Effector memory CD8-positive, alpha-beta T cell (primary cell): ENCODE results near the gene ENTPD8.
A peak's percentile ranks its signal among the peaks of the same experiment; 100 is the strongest.

Source experiments
- ATAC-seq: fragments of 150-1000 bp; cut with Tn5 transposase; replicated peaks from 2 replicates; pipeline ENCODE4 v1.10.0; 2021; ENCODE audit warnings: mild to moderate bottlenecking, moderate library complexity
- DNase-seq, 3 experiments: peaks; one replicate each; pipeline ENCODE4 v3.0.0; 2021
- H3K27ac Mint-ChIP-seq, 2 donors: one replicate each; pipeline ENCODE4 v1.8.0; 2022; ENCODE audit warnings: mild to moderate bottlenecking in 2 of 2, mixed read lengths in 2 of 2, moderate library complexity in 2 of 2
- H3K27me3 Mint-ChIP-seq, 2 donors: one replicate each; pipeline ENCODE4 v1.8.0; 2022; ENCODE audit warnings: mixed read lengths in 2 of 2
- H3K36me3 Mint-ChIP-seq: one replicate; pipeline ENCODE4 v1.8.0; 2022; ENCODE audit warnings: mild to moderate bottlenecking, moderate library complexity, mixed read lengths; ENCODE audit not compliant: insufficient read depth
- H3K4me1 Mint-ChIP-seq, 2 donors: one replicate each; pipeline ENCODE4 v1.8.0; 2022; ENCODE audit warnings: low read depth in 2 of 2, mixed read lengths in 2 of 2
- H3K4me3 Mint-ChIP-seq, 2 donors: one replicate each; pipeline ENCODE4 v1.8.0; 2022; ENCODE audit warnings: mild to moderate bottlenecking in 2 of 2, mixed read lengths in 2 of 2, moderate library complexity in 2 of 2
- H3K9me3 Mint-ChIP-seq, 2 donors: one replicate each; pipeline ENCODE4 v1.8.0; 2022; ENCODE audit warnings: mixed read lengths in 2 of 2

The ENTPD8 gene

DNA sequence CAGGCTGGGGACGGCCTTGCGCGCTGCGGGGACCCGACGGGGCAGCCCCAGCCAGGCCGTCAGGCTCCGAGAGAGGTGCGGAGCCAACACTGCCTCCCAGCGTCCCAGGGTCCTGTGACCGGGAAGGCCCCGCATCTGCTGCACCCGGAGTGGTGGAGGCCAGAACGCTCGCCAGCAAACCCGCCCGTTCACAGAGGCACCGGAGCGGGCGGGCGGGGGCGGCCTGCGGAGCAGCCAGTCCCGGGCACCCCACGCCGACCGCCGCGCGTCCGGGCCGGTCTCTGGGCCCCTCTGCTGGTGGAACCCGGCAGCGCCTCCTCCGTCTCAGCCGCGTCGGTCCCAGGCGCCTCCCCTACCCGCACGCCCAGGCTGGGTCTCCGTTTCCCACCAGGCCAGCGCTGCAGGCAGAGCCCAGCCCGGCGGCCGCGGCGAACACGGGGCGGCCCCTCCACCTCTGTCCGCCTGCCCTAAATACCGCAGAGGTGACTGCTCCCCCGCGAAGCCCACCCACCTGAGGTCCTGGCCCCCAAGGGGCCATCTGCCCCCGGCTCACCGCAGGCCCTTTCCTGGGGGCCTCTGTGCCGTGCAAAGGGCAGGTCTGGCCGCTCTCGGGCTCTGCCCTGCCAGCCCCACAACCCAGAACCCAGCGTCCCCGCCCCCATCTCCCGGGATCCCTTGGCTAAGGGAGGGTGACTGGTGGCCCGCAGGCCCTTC is 34.1 kb downstream of the ENTPD8 start:
- Mint-ChIP-seq H3K9me3 (no peaks in the 10 kb centered on the region), H3K4me3 (peak overlapping the region; percentile 6 to 21), H3K36me3 (peaks cover 3% of the 10 kb centered on the region)

GRCh38 chr9:137406085-137406760 is 34.9 kb downstream of the ENTPD8 start:
- peak overlapping the region; percentile 68 to 74 for H3K4me3 Mint-ChIP-seq

More for the DNA sequence above, 34.1 kb downstream of the ENTPD8 start:
- peak; percentile 55 to 58 (median 55) for DNase-seq
- Mint-ChIP-seq H3K27ac (no peak overlapping the region), H3K4me1 (peaks cover 3 to 11% of the 10 kb centered on the region in 2 donors), H3K27me3 (peaks cover 0 to 9% of the 10 kb centered on the region in 2 donors)
- peak; percentile 89 for ATAC-seq

GRCh38 chr9:137405677-137406081 is 35.5 kb downstream of the ENTPD8 start:
- peaks cover 0 to 9% of the 10 kb centered on the region in 2 donors for H3K27me3 Mint-ChIP-seq
- peaks cover 3 to 10% of the 10 kb centered on the region in 2 donors for H3K4me1 Mint-ChIP-seq
- H3K27ac Mint-ChIP-seq, result no peak overlapping the region
- H3K4me3 Mint-ChIP-seq, result peak overlapping the region; percentile 68 to 74
- no peaks in the 10 kb centered on the region for H3K9me3 Mint-ChIP-seq
- peaks cover 3% of the 10 kb centered on the region for H3K36me3 Mint-ChIP-seq
- DNase-seq (no peak), ATAC-seq (no peak)

More at GRCh38 chr9:137406085-137406760, 34.9 kb downstream of the ENTPD8 start:
- H3K27me3 Mint-ChIP-seq, result peaks cover 0 to 9% of the 10 kb centered on the region in 2 donors
- H3K27ac Mint-ChIP-seq, result no peak overlapping the region
- H3K9me3 Mint-ChIP-seq, result no peaks in the 10 kb centered on the region
- H3K36me3 Mint-ChIP-seq, result peaks cover 3% of the 10 kb centered on the region
- peaks cover 3 to 10% of the 10 kb centered on the region in 2 donors for H3K4me1 Mint-ChIP-seq
- no peak for DNase-seq
- no peak for ATAC-seq

DNA sequence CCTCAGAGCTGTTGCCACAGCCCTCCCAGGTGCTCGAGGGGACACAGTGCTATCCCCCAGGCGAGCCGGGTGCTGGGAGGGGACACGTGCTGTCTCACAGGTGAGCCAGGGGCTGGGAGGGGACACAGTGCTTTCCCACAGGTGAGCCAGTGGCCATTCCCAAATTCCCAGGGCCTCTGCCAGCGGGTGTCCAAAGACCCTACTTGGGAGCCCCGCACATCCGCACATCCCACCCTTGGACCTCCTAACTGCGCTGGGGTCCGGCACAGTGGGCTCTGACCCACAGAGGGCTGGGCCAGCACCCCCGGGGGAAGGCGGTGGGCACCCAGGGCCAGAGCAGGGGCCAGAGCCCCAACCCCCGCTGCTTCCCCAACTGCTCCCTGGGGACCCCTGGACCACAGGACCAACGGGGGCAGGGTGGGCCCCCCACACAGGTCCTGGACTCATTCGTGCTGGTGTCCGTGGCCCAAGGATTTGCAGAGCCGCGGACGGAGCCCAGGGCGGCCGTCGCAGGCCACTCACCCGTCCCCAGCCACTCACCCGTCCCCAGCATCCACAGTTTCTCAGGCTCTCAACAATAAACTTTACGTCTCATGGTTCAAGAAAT is 36.1 kb downstream of the ENTPD8 start:
- Mint-ChIP-seq H3K4me3 (no peak overlapping the region), H3K4me1 (peaks cover 3 to 8% of the 10 kb centered on the region in 2 donors), H3K36me3 (peaks cover 5% of the 10 kb centered on the region), H3K27me3 (peaks cover 0 to 9% of the 10 kb centered on the region in 2 donors), H3K27ac (no peak overlapping the region), H3K9me3 (no peaks in the 10 kb centered on the region)
- no peak for DNase-seq
- no peak for ATAC-seq

DNA sequence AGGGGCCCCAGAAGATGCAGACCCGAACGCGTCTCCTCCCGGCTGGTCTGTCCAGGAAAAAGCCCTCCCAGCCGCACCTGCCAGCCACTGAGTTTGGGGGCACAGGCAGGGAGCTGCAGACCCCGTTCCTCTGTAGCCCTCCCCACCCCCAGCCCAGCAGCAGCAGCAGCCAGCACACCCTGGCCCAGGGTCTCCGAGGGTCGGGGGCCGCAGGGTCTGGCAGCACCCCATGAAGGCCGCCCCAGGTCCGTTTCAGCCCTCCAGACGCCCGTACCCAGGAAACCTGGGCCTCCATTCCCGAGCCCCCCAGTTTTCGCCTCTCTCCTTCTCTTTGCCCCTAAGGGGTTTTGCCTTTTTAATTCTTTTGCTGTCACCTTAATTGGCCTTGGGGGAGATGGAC is 37.9 kb downstream of the ENTPD8 start:
- ATAC-seq (no peak), DNase-seq (no peak)
- Mint-ChIP-seq H3K27ac (peak overlapping the region in 1 of 2 donors; percentile 26), H3K4me1 (peaks cover 8 to 9% of the 10 kb centered on the region in 2 donors), H3K36me3 (peaks cover 7% of the 10 kb centered on the region), H3K4me3 (no peak overlapping the region), H3K27me3 (peaks cover 0 to 9% of the 10 kb centered on the region in 2 donors), H3K9me3 (no peaks in the 10 kb centered on the region)

DNA sequence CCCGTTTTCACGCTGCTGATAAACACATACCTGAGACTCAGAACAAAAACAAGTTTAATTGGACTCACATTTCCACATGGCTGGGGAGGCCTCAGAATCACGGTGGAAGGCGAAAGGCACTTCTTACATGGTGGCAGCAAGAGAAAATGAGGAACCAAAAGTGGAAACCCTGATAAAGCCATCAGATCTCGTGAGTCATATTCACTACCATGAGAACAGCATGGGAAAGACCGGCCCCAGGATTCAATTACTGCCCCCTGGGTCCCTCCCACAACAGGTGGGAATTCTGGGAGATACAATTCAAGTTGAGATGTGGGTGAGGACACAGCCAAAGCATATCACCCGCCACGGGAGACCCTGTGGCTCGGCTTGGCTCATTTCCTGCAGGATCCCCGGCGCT is 38.4 kb downstream of the ENTPD8 start:
- no peak overlapping the region for H3K4me3 Mint-ChIP-seq
- H3K4me1 Mint-ChIP-seq, result peaks cover 9 to 10% of the 10 kb centered on the region in 2 donors
- H3K27me3 Mint-ChIP-seq, result peaks cover 0 to 9% of the 10 kb centered on the region in 2 donors
- DNase-seq (no peak), ATAC-seq (no peak)
- peaks cover 7% of the 10 kb centered on the region for H3K36me3 Mint-ChIP-seq
- peak overlapping the region; percentile 26 to 33 for H3K27ac Mint-ChIP-seq
- no peaks in the 10 kb centered on the region for H3K9me3 Mint-ChIP-seq

GRCh38 chr9:137398561-137399468 is 42.3 kb downstream of the ENTPD8 start:
- H3K4me3 Mint-ChIP-seq, result no peak overlapping the region
- peaks cover 9 to 10% of the 10 kb centered on the region in 2 donors for H3K4me1 Mint-ChIP-seq
- H3K27ac Mint-ChIP-seq, result no peak overlapping the region
- H3K9me3 Mint-ChIP-seq, result no peaks in the 10 kb centered on the region
- H3K27me3 Mint-ChIP-seq, result no peaks in the 10 kb centered on the region
- no peak for DNase-seq
- peaks cover 3% of the 10 kb centered on the region for H3K36me3 Mint-ChIP-seq
- no peak for ATAC-seq

GRCh38 chr9:137397675-137398423 is 43.3 kb downstream of the ENTPD8 start:
- H3K4me1 Mint-ChIP-seq, result peaks cover 9 to 10% of the 10 kb centered on the region in 2 donors
- no peak overlapping the region for H3K4me3 Mint-ChIP-seq
- H3K36me3 Mint-ChIP-seq, result peaks cover 3% of the 10 kb centered on the region
- H3K27ac Mint-ChIP-seq, result peak overlapping the region in 1 of 2 donors; percentile 63
- no peaks in the 10 kb centered on the region for H3K27me3 Mint-ChIP-seq
- ATAC-seq (no peak), DNase-seq (no peak)
- no peaks in the 10 kb centered on the region for H3K9me3 Mint-ChIP-seq

- Mint-ChIP-seq H3K9me3 (no peaks in the 10 kb centered on the region), H3K27ac (no peak overlapping the region), H3K4me3 (no peak overlapping the region), H3K27me3 (no peaks in the 10 kb centered on the region), H3K36me3 (peaks cover 3% of the 10 kb centered on the region), H3K4me1 (peaks cover 6 to 7% of the 10 kb centered on the region in 2 donors)
- DNase-seq (no peak), ATAC-seq (no peak)
Observed at GRCh38 chr9:137396634-137397367, 44.4 kb downstream of the ENTPD8 start.

- no peak for ATAC-seq
- H3K4me3 Mint-ChIP-seq, result no peak overlapping the region
- no peak overlapping the region for H3K27ac Mint-ChIP-seq
- H3K9me3 Mint-ChIP-seq, result no peaks in the 10 kb centered on the region
- DNase-seq, result no peak
- H3K27me3 Mint-ChIP-seq, result no peaks in the 10 kb centered on the region
- peaks cover 3% of the 10 kb centered on the region for H3K36me3 Mint-ChIP-seq
- peaks cover 6 to 7% of the 10 kb centered on the region in 2 donors for H3K4me1 Mint-ChIP-seq
Observed at GRCh38 chr9:137396227-137396626, 44.9 kb downstream of the ENTPD8 start.

- H3K27me3 Mint-ChIP-seq, result no peaks in the 10 kb centered on the region
- DNase-seq (no peak), ATAC-seq (no peak)
- peaks cover 5% of the 10 kb centered on the region for H3K36me3 Mint-ChIP-seq
- H3K9me3 Mint-ChIP-seq, result no peaks in the 10 kb centered on the region
- H3K4me3 Mint-ChIP-seq, result no peak overlapping the region
- H3K4me1 Mint-ChIP-seq, result peaks cover 6 to 7% of the 10 kb centered on the region in 2 donors
- no peak overlapping the region for H3K27ac Mint-ChIP-seq
Observed at GRCh38 chr9:137395666-137396010, 45.5 kb downstream of the ENTPD8 start.
